Activated gamma-delta T cell treated with Interleukin-2 at 50 U/mL for 16 hours (primary cell): Measurements from ENCODE around the gene TEX51.

Experiments used
- DNase-seq: peaks from one replicate; pipeline ENCODE4 v3.0.0-alpha.2; 2020

Gene TEX51

DNA sequence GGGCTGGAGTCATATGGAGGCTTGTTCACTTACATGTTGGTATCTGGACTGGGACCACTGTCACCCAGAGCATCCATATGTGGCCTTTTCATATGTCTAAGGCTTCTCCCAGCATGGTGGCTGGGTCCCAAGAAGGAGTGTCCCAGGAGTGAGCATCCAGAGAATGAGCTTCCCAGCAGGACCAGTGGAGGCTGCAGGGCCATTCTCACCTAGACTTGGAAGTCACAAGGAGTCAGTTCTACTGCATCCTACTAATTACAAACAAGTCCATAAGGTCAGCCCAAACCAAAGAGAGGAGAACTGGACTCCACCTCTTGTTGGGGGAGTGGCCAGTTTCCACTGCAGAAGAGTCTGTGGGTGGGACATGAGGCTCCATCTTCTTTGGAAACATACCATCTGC is 5.1 kb upstream of the TEX51 start:
- DNase-seq = no peak

DNA sequence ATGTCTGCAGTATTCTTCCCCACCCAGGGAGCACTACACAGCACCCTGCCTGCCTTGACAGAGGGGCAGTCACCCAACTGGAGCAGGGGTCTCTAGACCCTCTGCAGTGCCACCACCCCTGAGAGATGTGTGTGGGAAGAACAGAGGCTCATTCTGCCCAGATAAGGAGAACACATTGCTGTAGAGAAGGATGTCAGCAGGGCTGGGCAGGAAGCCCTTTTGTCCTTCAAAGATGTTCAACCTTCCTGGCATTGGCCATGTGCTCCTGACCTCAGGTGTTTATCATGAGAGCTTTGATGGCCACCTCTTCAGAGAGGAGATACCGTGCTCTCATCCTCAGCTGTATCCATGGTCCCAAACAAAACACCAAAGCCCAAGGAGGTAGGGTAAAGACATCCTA is 4.6 kb upstream of the TEX51 start:
- no peak for DNase-seq

DNA sequence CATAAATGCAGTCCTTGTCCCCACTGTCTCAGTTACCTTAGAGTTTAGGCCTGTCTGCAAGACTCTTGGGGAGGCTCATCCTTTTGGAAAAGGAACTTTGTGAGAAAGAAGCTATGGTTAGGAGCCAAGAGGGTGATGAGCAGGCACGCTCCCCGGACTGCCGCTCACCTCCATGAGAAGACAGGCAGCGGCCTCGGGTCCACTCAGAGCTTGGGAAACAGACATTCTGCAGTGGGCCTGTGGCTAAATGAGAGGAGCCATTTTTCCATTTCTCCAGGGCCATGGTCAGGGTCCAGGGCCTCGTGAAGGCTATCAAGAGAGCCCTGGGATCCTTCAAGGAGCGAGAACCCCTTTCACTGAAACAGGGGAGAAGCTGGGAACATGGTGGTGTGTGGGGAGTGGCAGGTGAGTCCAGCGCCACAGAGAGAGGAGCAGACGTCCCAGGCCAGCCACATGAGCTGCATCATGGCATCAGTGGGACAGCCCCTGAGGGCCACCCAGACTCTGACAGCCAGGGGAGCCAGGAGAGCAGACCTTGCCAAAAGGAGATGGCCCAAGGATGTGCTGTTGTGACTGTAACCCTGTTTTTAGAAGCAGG is 4.0 kb upstream of the TEX51 start:
- DNase-seq = no peak

DNA sequence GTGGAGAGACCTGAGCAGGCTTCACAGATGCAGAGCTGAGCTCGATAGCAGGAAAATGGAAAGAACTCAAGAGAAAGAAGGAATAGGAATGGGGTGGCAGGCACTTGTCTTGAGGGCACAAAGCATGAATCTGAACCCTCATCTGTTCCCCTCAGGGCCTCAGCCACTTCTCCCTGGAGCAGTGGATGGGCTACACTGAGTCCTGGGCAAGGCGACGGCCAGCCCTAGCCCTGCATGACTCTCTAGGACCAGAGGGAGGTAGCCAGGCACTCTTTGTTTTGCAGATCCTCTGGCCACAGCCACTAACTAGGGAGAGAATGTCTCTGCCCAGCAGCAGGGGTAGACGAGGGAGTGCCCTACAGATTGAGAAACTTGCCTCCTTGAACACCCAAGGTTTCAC is 3.4 kb upstream of the TEX51 start:
- no peak for DNase-seq

GRCh38 chr2:126896471-126896870 is 2.2 kb upstream of the TEX51 start:
- DNase-seq = no peak

GRCh38 chr2:126899616-126900185 is 1.0 kb downstream of the TEX51 start:
- no peak for DNase-seq

GRCh38 chr2:126900646-126901319 is 2.1 kb downstream of the TEX51 start:
- DNase-seq = no peak

- DNase-seq = no peak
Measured at GRCh38 chr2:126901459-126901858, 2.8 kb downstream of the TEX51 start.

GRCh38 chr2:126902152-126902835 is 3.6 kb downstream of the TEX51 start:
- DNase-seq = no peak

DNA sequence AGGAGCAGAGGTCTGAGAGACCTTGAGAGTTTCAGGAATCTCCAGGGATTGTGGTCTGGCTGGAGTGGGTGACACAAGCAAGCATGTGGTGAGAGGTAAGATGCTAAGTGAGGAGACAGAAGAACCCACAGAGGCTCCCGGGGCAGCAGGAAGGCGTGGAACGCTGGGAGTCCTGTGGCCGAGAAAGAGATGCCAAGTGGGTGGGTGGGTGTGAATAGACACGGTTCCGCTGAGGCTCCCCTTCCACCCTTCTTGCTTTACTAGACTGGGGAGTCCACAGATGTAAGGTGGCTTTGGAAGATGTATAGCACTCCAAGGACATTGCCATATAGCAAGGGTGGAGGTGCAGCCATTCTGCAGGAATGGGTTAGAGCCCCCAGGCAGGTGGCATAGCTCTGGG is 4.2 kb downstream of the TEX51 start:
- DNase-seq = no peak

DNA sequence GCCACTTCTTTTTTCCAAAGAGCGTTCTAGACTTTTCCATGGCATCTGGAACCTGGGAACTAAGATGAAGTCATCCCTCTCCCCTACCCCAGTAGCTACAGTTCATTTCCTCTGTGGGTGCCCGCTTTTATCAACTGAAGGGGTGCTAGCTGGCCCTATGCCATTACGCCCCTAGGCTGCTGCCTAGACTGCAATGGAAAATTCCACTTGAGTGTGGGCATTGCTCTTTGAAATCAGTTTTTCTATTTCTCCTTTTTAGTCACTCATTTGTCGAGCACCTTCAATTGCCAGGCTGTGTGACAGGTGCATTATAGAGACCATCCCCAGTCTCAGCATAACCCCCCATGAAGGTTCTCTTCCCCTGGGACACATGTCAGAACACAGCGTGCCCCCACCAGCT is 7.3 kb downstream of the TEX51 start:
- no peak for DNase-seq

DNA sequence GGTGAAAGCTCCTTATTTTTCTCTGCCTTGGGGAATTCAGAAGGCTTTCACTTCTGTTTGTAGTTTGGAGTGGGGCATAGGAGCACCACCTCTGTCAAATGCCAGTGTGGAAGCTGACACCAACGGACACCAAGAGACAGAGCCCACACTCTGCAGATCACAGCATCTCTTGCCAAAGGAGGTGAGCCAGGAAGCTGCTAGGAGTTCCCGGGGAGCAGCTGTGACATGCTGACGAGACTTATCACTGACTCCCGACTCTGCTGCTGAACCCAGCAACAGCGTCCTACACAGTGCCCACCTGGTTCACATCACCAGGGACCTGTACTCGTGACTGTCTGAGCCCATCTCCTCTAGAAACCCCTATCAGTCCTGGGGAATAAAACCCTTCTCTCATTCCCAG is 8.1 kb downstream of the TEX51 start:
- DNase-seq = no peak

GRCh38 chr2:126907671-126908070 is 9.0 kb downstream of the TEX51 start:
- no peak for DNase-seq

- DNase-seq = no peak
Measured at GRCh38 chr2:126908721-126909177, 10.1 kb downstream of the TEX51 start.

DNA sequence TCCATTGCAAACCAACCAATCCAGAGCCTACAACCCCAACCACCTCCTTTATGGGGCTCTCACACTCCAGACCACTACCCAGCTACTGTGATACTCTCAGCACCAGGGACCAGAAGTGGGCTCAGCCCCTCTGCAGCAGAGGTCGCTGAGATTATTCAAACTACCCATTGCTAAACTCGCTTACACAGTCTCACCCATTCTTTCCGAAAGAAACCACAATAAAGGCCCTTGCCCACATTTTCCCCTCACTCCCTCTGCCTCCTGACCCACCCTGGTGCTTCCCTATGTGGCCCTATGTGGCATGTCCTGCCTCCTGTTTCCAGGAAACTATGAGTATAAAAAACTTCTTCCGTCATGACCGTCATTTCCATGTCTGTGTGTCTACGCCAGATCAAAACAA is 10.7 kb downstream of the TEX51 start:
- no peak for DNase-seq

GRCh38 chr2:126909781-126910180 is 11.1 kb downstream of the TEX51 start:
- DNase-seq = no peak

DNA sequence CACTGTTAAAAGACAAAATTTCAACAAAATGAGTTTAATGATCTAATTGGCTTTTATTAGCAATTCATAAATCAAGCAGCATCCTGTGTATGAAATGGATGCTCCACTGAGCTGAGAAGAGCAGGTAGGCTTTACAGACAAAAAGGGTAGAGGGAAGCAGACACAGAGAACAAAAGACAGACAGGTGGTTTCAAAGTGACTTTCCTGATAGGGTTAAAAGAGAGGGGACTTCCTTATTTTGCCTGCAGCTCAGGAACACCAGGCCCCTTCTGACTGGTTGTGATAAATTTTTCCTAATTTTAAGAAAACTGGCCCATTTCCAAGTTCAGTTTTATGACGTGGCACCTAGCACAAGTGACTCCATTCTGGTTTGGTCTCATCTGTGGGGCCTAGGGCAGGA is 11.9 kb downstream of the TEX51 start:
- no peak for DNase-seq

DNA sequence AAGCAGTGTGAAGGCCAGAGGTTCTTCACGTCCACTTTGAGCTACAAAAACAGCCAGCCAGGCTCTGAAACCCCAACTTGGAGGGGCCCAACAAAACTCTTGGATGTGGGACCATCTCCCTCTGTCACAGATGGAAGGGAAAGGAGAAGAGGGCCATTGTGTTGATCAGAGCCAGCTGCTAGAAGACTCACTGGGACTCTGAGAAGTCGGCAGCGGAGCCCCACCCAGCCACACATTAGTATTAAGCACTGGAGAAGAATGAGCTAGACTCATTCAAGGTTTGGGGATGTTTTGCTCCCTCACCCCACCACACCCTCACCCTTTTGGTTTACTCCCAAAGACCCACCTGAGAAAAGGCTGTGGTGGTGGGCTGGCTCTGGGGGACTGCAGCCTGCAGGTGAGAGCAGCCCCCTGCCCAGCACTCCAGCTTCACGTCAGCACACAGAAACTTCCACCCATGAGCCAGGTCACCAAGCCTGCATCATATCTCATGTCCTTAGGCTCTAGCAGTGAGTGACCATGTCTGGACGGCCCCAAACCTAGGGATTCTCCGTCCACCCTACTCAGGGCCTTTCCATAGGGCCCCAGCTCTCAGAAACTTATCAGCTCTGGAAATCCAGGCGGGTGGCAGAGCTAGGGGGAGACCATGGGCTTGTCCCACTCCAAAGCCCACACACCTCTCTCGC is 12.6 kb downstream of the TEX51 start:
- DNase-seq = no peak

DNA sequence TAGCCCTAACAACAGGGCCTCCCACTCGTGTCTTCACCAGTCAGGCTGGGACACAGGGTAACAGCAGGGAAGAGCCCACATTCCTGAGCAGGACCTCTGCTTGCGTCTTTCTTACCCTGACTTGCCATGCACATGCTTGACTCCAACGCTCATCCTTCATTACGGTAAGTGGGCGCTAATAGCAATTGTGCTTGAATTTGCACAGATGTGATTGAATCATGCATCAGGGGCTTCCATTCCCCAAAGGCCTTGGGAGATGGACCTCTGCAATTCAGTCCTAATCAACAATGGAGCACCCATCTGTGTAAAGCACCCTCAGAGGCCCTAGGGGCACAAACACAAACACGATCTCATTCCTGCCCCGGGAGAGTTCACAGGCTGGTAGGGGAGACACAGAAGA is 13.5 kb downstream of the TEX51 start:
- no peak for DNase-seq

GRCh38 chr2:126913329-126913728 is 14.6 kb downstream of the TEX51 start:
- DNase-seq = no peak

DNA sequence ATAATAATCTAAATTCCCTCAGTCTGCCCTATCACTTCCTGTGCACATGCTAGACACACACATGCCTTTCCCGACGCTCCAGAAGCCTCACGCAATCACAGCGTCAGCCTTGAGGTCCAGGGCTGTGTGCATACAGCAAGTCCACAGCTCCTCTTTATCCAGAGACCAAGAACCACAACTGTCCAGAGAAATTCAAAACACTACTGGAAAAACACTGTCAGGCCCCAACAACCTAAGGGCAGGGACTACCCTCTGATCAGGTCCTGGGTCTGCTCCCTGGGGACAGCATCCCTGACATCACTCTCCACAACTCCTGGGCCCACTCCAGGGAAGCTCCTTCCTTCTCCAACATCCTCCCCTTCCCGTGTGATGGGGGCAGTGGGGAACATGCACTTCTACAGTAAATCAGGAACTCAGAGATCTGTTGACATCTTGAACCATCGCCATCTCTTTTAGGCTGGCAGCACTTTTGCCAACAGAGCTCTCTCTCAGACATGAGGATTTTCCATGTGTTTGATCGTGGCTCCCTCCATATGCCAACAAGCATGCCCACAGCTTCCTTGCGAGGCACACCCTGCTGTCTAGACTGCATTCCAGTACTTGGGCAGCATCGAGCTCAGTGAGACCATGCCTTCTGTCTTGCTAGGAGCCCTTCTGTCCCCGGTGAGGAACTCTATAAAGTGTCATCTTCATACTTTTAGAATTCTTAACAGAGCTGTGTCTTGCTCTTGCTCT is 15.4 kb downstream of the TEX51 start:
- DNase-seq = no peak

- no peak for DNase-seq
Measured at GRCh38 chr2:126914811-126915500, 16.3 kb downstream of the TEX51 start.
